ENCODE measurements around the gene MUSTN1.

Gene MUSTN1

DNA sequence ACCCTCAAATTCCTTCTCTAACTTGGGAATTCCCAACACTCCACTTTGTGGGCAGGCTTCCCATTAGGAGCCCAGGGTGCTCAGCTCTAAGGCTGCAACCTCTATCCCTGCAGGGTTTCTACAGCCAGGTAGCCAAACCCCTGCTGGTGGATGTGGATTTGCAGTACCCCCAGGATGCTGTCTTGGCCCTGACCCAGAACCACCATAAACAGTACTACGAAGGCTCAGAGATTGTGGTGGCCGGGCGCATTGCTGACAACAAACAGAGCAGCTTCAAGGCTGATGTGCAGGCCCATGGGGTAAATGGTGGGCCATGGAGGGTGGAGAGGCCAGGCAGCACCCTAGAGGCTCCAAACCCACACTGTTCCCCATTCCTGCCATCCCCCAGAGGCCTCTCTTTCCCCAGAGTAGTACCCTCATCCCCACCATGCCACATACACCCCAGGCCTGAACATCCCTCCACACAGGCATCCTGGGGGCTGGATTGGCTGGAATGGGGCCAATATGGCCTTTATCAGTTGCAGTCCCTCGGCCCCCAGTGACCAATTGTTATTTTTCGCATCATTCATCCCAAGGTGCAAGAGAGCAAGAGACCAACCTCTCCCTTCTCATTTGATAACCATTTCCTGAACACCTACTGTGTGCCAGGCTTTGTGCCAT is 49.8 kb downstream of the MUSTN1 start:
- DNase-seq (ENCODE audit: low spot score), result no peak

- no peak for DNase-seq (ENCODE audit: low spot score)
These were observed 50.7 kb downstream of the MUSTN1 start for GRCh38 chr3:52784021-52784621.

DNA sequence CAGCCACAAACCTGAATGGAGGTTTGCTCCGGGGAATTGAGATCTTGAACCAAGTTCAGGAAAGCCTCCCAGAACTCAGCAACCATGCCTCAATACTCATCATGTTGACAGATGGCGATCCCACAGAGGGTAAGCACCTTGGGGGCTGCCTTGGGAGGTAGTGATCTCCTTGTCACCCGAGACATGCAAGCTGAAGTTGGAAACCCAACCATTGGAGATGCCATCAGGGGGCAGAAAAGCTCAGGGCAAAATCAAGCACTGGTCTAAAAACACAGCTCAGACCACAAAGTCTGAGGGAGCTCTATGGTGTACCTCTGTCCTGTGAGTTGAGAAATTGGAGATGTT is 51.6 kb downstream of the MUSTN1 start:
- DNase-seq (ENCODE audit: low spot score), result no peak

Measured in D341Med (cell line).